Stimulated activated CD4-positive, alpha-beta T cell treated with anti-CD3 and anti-CD28 coated beads, Interleukin-4, amount 100 ng/mL, for 24 hours (primary cell): ENCODE measurements around the gene PDE5A.
"Not testable (repeated sequence)": the region's sequence is repeated elsewhere in the genome, so short reads cannot be mapped to it uniquely, and the experiment has no call there.

ENCODE experiments used
- DNase-seq: peaks from one replicate; pipeline ENCODE4 v3.0.0-alpha.2; 2020

PDE5A gene

GRCh38 chr4:119518230-119518892 is 110.2 kb downstream of the PDE5A start:
- DNase-seq: no peak

- DNase-seq: no peak
Measured at GRCh38 chr4:119517361-119518229, 111.0 kb downstream of the PDE5A start.

- DNase-seq: no peak
Measured at GRCh38 chr4:119512398-119512797, 116.2 kb downstream of the PDE5A start.

GRCh38 chr4:119510395-119511149 is 118.0 kb downstream of the PDE5A start:
- DNase-seq: no peak

GRCh38 chr4:119508281-119508680 is 120.3 kb downstream of the PDE5A start:
- no peak for DNase-seq

- no peak for DNase-seq
Measured at GRCh38 chr4:119506806-119507205, 121.8 kb downstream of the PDE5A start.

- DNase-seq: no peak
Measured at GRCh38 chr4:119504616-119505015, 124.0 kb downstream of the PDE5A start.

GRCh38 chr4:119501740-119502139 is 126.9 kb downstream of the PDE5A start:
- no peak for DNase-seq

- no peak for DNase-seq
Measured at GRCh38 chr4:119498527-119498926, 130.1 kb downstream of the PDE5A start.

- no peak for DNase-seq
Measured at GRCh38 chr4:119493886-119494285, 134.7 kb downstream of the PDE5A start.

GRCh38 chr4:119493419-119493818 is 135.2 kb downstream of the PDE5A start:
- no peak for DNase-seq

GRCh38 chr4:119490335-119490734 is 138.3 kb downstream of the PDE5A start:
- no peak for DNase-seq

GRCh38 chr4:119489305-119489704 is 139.3 kb downstream of the PDE5A start:
- no peak for DNase-seq

GRCh38 chr4:119480331-119480730 is 148.3 kb downstream of the PDE5A start:
- no peak for DNase-seq

GRCh38 chr4:119479835-119480234 is 148.8 kb downstream of the PDE5A start:
- no peak for DNase-seq

GRCh38 chr4:119479180-119479808 is 149.3 kb downstream of the PDE5A start:
- no peak for DNase-seq

GRCh38 chr4:119478446-119479179 is 150.0 kb downstream of the PDE5A start:
- DNase-seq: no peak

- DNase-seq: no peak
Measured at GRCh38 chr4:119477412-119478053, 151.1 kb downstream of the PDE5A start.

GRCh38 chr4:119471259-119471658 is 157.3 kb downstream of the PDE5A start:
- no peak for DNase-seq

GRCh38 chr4:119470737-119471063 is 157.9 kb downstream of the PDE5A start:
- DNase-seq: not testable (repeated sequence)

GRCh38 chr4:119470021-119470736 is 158.4 kb downstream of the PDE5A start:
- not testable (repeated sequence) for DNase-seq
